Activated CD4-positive, alpha-beta T cell treated with anti-CD3 and anti-CD28 coated beads for 36 hours (primary cell): Measurements from ENCODE around the gene APPBP2. TPM values are rescaled to one million over a fixed set of nuclear protein-coding genes. Genes with fewer than 3 reads are reported as not detected.
A peak's percentile ranks its signal among the peaks of the same experiment; 100 is the strongest.
"Not testable (repeated sequence)": the region's sequence is repeated elsewhere in the genome, so short reads cannot be mapped to it uniquely, and the experiment has no call there.

Experiments
- ATAC-seq: fragments of 200-7000 bp; cut with Tn5 transposase; one replicate; pipeline ENCODE4 v1.10.0; 2021; ENCODE audit warnings: mild to moderate bottlenecking, moderate library complexity
- CTCF ChIA-PET: fragments of 350-600 bp; sonication (Branson Sonifier 250); formaldehyde crosslinking; loops from one replicate; lab custom pipeline; 2021; ENCODE audit warnings: antibody characterized with exemption; lab: Charles Lee
- POLR2A ChIA-PET: fragments of 350-600 bp; sonication (Branson Sonifier 250); formaldehyde crosslinking; loops from one replicate; lab custom pipeline; 2021; ENCODE audit warnings: antibody characterized with exemption, inconsistent platforms; lab: Charles Lee
- DNase-seq: peaks from one replicate; pipeline ENCODE4 v3.0.0-alpha.2; 2020
- H3K27ac Mint-ChIP-seq: one replicate; pipeline ENCODE4 v1.8.0; 2021; ENCODE audit warnings: mixed read lengths
- H3K27me3 Mint-ChIP-seq: one replicate; pipeline ENCODE4 v1.8.0; 2021; ENCODE audit warnings: mixed read lengths
- H3K36me3 Mint-ChIP-seq: one replicate; pipeline ENCODE4 v1.8.0; 2021; ENCODE audit warnings: low read depth, mixed read lengths
- H3K4me1 Mint-ChIP-seq: one replicate; pipeline ENCODE4 v1.8.0; 2021; ENCODE audit warnings: mixed read lengths
- H3K4me3 Mint-ChIP-seq: one replicate; pipeline ENCODE4 v1.8.0; 2021; ENCODE audit warnings: mild to moderate bottlenecking, moderate library complexity, mixed read lengths
- H3K9me3 Mint-ChIP-seq: one replicate; pipeline ENCODE4 v1.8.0; 2021; ENCODE audit warnings: low read depth, mixed read lengths
- intact Hi-C, 2 experiments: fragments of 100-400 bp; cut with DNase I in 1 of 2; cut with micrococcal nuclease in 1 of 2; formaldehyde crosslinking; loops; one replicate each; pipeline versions ENCODE4 v1.14.2 to v1.15.1; 2022 to 2024; cut with DNase I, micrococcal nuclease
- total RNA-seq, 2 experiments: library from RNA; stranded (reverse); gene quantifications; one replicate each; pipeline ENCODE4 v1.2.3, GENCODE V29; 2021

The APPBP2 gene
- total RNA-seq, 2 experiments from 2014 or later = 21.4 to 28.8 TPM

DNA sequence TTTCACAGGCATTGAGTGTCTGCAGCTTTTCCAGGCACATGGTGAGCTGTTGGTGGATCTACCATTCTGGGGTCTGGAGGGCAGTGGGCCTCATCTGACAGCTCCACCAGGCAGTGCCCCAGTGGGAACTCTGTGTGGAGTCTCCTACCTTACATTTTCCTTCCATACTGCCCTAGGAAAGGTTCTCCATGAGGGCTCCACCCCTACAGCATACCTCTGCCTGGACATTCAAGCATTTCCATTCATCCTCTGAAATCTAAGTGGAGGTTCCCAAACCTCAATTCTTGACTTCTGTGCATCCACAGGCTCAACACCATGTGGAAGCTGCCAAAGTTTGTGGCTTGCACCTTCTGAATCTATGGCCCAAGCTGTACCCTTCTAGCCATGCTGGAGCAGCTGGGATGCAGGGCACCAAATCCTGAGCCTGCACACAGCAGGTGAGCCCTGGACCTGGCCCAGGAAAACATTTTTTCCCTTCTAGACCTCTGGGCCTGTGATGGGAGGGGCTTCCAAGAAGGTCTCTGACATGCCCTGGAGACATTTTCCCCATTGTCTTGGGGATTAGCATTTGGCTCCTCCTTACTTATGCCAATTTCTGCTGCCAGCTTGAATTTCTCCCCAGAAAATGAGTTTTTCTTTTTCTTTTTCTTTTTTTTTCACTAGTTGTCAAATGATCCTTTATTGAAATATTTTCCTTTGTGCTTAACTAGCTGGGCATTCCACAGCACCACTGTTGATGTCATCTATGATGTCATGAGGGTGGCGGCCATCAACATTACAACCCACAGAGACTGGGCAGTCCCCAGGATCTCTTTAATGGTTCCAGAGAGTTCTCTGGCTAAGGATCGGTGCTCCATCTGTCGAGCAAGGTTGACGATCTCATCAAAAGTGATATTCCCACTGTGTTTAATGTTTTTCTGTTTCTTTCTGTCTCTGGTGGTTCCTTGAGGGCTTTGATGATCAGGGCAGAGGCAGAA, 92.7 kb downstream of the APPBP2 start:
- CTCF ChIA-PET = interaction anchor here (0.6 kb wide), 1 partner anchor 9 kb away, joined by 3 read pairs; no protein-coding TSS in a partner anchor
- intact Hi-C loops = loop anchor here in 1 of 2 experiments (10.0 kb wide), 1 partner anchor 329 kb away; no protein-coding TSS in a partner anchor
- H3K4me1 Mint-ChIP-seq, H3K27me3 Mint-ChIP-seq, DNase-seq, H3K4me3 Mint-ChIP-seq, H3K36me3 Mint-ChIP-seq, POLR2A ChIA-PET, ATAC-seq, H3K27ac Mint-ChIP-seq, H3K9me3 Mint-ChIP-seq: not testable (repeated sequence)

DNA sequence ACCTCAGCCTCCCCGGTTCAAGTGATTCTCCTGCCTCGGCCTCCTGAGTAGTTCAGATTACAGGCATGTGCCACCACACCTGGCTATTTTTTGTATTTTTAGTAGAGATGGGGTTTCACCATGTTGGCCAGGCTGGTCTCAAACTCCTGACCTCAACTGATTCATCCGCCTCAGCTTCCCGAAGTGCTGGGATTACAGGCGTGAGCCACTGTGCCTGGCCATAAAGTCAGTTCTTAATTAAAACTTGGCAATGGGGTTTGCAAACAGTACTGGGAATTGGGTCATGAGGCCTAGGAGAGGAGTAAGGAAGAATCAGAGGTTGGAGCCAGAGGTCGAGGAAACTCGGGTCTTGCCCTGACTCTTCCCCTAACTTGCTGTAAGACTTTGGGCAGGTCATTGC, 95.5 kb downstream of the APPBP2 start:
- DNase-seq, CTCF ChIA-PET, POLR2A ChIA-PET, H3K4me3 Mint-ChIP-seq, ATAC-seq, H3K27ac Mint-ChIP-seq, H3K36me3 Mint-ChIP-seq, H3K4me1 Mint-ChIP-seq, H3K27me3 Mint-ChIP-seq, H3K9me3 Mint-ChIP-seq: not testable (repeated sequence)
- intact Hi-C loops = loop anchor here in 1 of 2 experiments (10.0 kb wide), 1 partner anchor 326 kb away; no protein-coding TSS in a partner anchor

DNA sequence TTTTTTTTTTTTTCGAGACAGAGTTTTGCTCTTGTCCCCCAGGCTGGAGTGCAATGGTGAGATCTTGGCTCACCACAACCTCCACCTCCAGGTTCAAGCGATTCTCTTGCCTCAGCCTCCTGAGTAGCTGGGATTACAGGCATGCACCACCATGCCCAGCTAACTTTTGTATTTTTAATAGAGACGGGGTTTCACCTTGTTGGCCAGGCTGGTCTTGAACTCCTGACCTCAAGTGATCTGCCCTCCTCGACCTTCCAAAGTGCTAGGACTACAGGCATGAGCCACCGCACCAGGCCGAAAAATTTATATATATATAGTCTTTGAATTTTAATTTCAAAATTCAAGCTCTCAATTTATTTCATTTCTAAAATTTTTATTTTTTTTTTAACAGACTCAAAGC, 97.6 kb downstream of the APPBP2 start:
- POLR2A ChIA-PET = interaction anchor here (0.6 kb wide), 1 partner anchor 125 kb away, joined by 4 read pairs; no protein-coding TSS in a partner anchor
- ATAC-seq, intact Hi-C loops: not testable (repeated sequence)

DNA sequence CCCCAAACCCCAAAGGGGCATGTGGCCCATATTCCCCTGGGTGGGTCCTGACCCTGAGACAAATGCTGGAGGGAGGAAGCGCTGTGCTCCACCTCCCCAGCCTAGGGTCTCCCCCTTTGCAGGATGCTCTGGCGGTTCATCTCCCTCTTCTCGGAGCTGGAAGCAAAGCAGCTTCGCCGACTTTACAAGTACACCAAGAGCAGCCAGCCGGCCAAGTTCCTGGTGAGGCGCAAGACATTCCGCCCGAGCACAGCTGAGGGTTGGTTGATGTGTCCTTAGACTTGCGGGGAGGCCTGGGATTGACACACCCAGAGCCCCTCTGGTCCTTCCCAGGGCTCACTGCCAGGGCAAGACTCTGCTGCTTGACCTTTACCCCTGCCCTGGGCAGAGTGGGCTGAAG, 99.4 kb downstream of the APPBP2 start:
- intact Hi-C loops = no loop called here
- no peak overlapping the region for H3K4me3 Mint-ChIP-seq
- ChIA-PET POLR2A (no interaction called here), CTCF (no interaction called here)
- no peak overlapping the region for H3K27ac Mint-ChIP-seq
- no peaks in the 10 kb centered on the region for H3K27me3 Mint-ChIP-seq
- H3K4me1 Mint-ChIP-seq = peaks cover 4% of the 10 kb centered on the region
- DNase-seq = no peak
- H3K9me3 Mint-ChIP-seq = no peaks in the 10 kb centered on the region
- no peaks in the 10 kb centered on the region for H3K36me3 Mint-ChIP-seq
- ATAC-seq = no peak

More for the DNA sequence above, 97.6 kb downstream of the APPBP2 start:
- CTCF ChIA-PET = interaction anchor here (1.0 kb wide), 3 partner anchors 14 to 197 kb away, joined by 3 read pairs; no protein-coding TSS in a partner anchor
- H3K9me3 Mint-ChIP-seq, H3K27me3 Mint-ChIP-seq, DNase-seq, H3K4me1 Mint-ChIP-seq, H3K36me3 Mint-ChIP-seq, H3K27ac Mint-ChIP-seq, H3K4me3 Mint-ChIP-seq: not testable (repeated sequence)

DNA sequence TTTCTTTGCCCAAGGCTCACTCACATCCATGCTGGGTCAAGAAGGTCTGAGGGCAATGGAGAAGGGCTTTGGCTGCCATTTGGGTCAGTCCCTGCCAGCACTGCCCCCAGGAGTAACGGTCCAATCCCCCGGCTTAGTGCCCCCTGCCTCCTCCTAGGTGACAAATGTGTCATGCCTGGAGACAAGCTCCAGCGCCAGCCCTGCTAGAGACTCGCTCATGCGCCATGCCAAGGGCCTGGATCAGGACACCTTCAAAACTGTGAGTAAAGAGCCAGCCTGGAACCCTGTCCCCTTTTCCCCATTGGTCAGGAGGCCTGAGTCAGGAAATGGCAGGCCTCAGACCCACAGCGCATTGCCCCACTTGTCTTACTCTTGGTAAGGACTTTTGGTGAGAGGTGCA, 100.4 kb downstream of the APPBP2 start:
- Mint-ChIP-seq H3K27ac (no peak overlapping the region), H3K4me3 (no peak overlapping the region), H3K27me3 (no peaks in the 10 kb centered on the region), H3K4me1 (peaks cover 9% of the 10 kb centered on the region), H3K9me3 (no peaks in the 10 kb centered on the region), H3K36me3 (no peaks in the 10 kb centered on the region)
- ChIA-PET POLR2A (no interaction called here), CTCF (interaction anchor here (0.6 kb wide), 1 partner anchor 210 kb away, joined by 5 read pairs; no protein-coding TSS in a partner anchor)
- ATAC-seq (no peak), DNase-seq (no peak)
- intact Hi-C loops = no loop called here

DNA sequence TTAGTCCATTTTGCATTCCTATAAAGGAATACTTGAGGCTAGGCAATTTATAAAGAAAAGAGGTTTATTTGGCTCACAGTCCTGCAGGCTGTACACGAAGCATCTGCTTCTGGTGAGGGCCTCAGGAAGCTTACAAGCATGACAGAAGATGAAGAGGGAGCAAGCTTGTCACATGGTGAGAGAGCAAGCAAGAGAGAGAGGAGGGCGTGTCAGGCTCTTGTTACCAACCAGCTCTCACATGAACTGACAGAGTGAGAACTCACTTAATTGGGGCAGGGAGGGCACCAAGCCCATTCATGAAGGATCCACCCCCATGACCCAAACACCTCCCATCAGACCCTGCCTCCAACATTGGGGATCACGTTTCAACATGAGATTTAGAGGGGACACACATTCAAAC, 102.2 kb downstream of the APPBP2 start:
- DNase-seq (no peak), ATAC-seq (no peak)
- H3K36me3 Mint-ChIP-seq = no peaks in the 10 kb centered on the region
- CTCF ChIA-PET = interaction anchor here (0.6 to 1.3 kb wide), 4 partner anchors 9 to 215 kb away, joined by 3 to 6 read pairs (median 4); no protein-coding TSS in a partner anchor
- H3K9me3 Mint-ChIP-seq = no peaks in the 10 kb centered on the region
- intact Hi-C loops = loop anchor here in 1 of 2 experiments (5.0 kb wide), 1 partner anchor 282 kb away; no protein-coding TSS in a partner anchor
- H3K27ac Mint-ChIP-seq = no peak overlapping the region
- POLR2A ChIA-PET = no interaction called here
- no peak overlapping the region for H3K4me3 Mint-ChIP-seq
- no peaks in the 10 kb centered on the region for H3K27me3 Mint-ChIP-seq
- H3K4me1 Mint-ChIP-seq = peaks cover 9% of the 10 kb centered on the region

DNA sequence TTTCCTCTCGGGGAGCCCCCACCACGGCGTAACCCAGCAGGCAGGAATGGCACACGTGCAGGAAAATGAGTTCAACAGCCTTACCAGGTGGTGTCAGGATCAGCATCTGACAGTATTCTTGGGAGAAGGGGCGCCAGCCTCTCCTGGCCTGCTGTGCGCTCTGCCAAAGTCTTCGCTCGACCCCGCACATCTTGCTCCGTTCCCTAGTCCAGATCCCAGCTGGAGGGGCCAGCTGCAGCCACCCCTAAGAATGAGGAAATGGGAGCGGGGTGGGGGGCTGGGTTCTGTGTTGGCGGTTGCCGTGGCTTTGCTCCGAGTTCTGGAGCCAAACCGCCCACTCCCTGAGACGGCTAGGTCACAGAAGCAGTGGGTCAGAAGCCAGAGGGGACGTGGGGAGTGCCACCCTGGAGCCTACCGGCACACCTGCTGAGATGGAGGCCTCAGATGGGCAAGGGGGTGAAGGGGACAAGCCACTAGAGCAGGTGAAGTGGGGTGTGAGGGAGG, 103.8 kb downstream of the APPBP2 start, which contains the start of gene CHCT1:
CHCT1 (plus strand) TSS at position 328 of the 504 bp plus-strand sequence; CDS start at position 432, 104 bp downstream.
- Mint-ChIP-seq H3K27ac (peak within 1 kb of the TSS; percentile 72), H3K36me3 (no peaks in the 10 kb centered on the region), H3K9me3 (no peaks in the 10 kb centered on the region), H3K4me1 (peaks cover 9% of the 10 kb centered on the region), H3K27me3 (no peaks in the 10 kb centered on the region), H3K4me3 (peak within 1 kb of the TSS; percentile 61)
- POLR2A ChIA-PET = no interaction called here
- ATAC-seq (no peak), DNase-seq (no peak)
- intact Hi-C loops = loop anchor here in 1 of 2 experiments (5.0 kb wide), 1 partner anchor 280 kb away; no protein-coding TSS in a partner anchor
- CTCF ChIA-PET = interaction anchor here (0.6 to 0.9 kb wide), 5 partner anchors 21 to 282 kb away, joined by 3 to 4 read pairs (median 3); no protein-coding TSS in a partner anchor

- peak; percentile 89 for DNase-seq
- POLR2A ChIA-PET = interaction anchor here (0.7 to 1.0 kb wide), 2 partner anchors 30 to 973 kb away, joined by 3 to 5 read pairs; partner anchors contain the start of gene USP32
- Mint-ChIP-seq H3K27me3 (no peaks in the 10 kb centered on the region), H3K4me1 (peaks cover 9% of the 10 kb centered on the region), H3K27ac (peak overlapping the region; percentile 72), H3K36me3 (no peaks in the 10 kb centered on the region), H3K4me3 (peak overlapping the region; percentile 61), H3K9me3 (no peaks in the 10 kb centered on the region)
- peak; percentile 99 for ATAC-seq
- intact Hi-C loops = loop anchor here (1.0 to 5.0 kb wide), 8 partner anchors 15 to 279 kb away; partner anchors contain the start of genes APPBP2 (in 1 of the 2), BCAS3 (in 1 of the 2), PPM1D (in 1 of the 2) and USP32 (in 1 of the 2)
- CTCF ChIA-PET = interaction anchor here (0.5 to 1.8 kb wide), 13 partner anchors 10 to 281 kb away, joined by 3 to 16 read pairs (median 3); partner anchors contain the start of gene USP32
Measured at GRCh38 chr17:60421273-60422161, 104.5 kb downstream of the APPBP2 start.

- POLR2A ChIA-PET = not testable (repeated sequence)
Measured at GRCh38 chr17:60419875-60420274, 106.2 kb downstream of the APPBP2 start.

DNA sequence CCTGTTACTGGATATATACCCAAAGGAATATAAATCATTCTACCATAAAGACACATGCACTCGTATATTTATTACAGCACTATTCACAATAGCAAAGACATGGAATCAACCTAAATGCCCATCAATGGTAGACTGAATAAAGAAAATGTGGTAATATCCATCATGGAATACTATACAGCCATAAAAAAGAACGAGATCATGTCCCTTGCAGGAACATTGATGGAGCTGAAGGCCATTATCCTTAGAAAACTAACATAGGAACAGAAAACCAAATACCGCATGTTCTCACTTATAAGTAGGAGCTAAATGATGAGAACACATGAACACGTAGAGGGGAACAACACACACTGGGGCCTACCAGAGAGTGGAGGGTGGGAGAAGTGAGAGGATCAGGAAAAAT, 107.0 kb downstream of the APPBP2 start:
- H3K36me3 Mint-ChIP-seq, POLR2A ChIA-PET, DNase-seq, H3K27ac Mint-ChIP-seq, ATAC-seq, H3K9me3 Mint-ChIP-seq, H3K4me1 Mint-ChIP-seq, intact Hi-C loops, H3K27me3 Mint-ChIP-seq, H3K4me3 Mint-ChIP-seq: not testable (repeated sequence)
- CTCF ChIA-PET = interaction anchor here (0.7 kb wide), 1 partner anchor 334 kb away, joined by 4 read pairs; no protein-coding TSS in a partner anchor

More at GRCh38 chr17:60419875-60420274, 106.2 kb downstream of the APPBP2 start:
- not testable (repeated sequence) for H3K4me3 Mint-ChIP-seq, H3K27me3 Mint-ChIP-seq, H3K9me3 Mint-ChIP-seq, H3K36me3 Mint-ChIP-seq, H3K27ac Mint-ChIP-seq, H3K4me1 Mint-ChIP-seq, DNase-seq, ATAC-seq
- intact Hi-C loops = loop anchor here in 1 of 2 experiments (5.0 kb wide), 1 partner anchor 278 kb away; no protein-coding TSS in a partner anchor
- CTCF ChIA-PET = interaction anchor here (0.6 to 1.8 kb wide), 2 partner anchors 15 to 176 kb away, joined by 4 to 16 read pairs; no protein-coding TSS in a partner anchor
